NOMO-1 (cell line): ENCODE measurements around the gene MTO1.
A peak's percentile ranks its signal among the peaks of the same experiment; 100 is the strongest.
"Not testable (repeated sequence)": the region's sequence is repeated elsewhere in the genome, so short reads cannot be mapped to it uniquely, and the experiment has no call there.

Source experiments
- DNase-seq, 2 experiments: peaks; one replicate each; lab custom pipeline; 2025; ENCODE audit not compliant: unreplicated experiment in 2 of 2; lab: John Stamatoyannopoulos, UW

Gene MTO1

DNA sequence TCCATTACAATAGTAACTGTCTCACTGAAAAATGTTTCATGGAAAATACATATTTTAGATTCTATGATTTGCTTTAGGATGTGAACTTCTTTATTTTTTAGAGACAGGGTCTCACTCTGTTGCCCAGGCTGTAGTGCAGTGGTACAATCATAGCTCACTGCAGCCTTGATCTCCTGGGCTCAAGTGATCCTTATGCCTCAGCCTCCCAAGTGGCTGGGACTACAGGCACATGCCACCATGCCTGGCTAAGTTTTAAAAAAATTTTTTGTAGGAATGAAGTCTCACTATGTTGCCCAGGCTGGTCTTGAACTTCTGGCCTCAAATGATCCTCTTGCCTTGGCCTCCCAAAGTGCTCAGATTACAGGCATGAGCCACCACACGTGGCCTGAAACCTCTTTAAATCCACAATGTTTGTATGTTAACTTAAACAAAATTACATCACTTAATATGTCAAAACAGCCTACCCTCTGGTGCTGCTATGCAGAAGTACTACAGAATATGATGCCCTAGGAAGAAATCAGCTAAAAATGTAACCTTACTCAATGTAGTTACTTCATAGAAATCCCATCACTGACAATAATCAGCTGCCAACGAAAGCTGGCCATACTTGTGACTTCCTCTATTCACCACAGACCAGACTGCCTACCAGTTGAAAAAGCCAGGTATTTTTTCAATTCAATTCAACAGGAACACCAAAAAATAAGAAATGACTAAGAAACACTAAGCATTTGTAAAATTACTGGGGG, 41.7 kb downstream of the MTO1 start:
- peak; percentile 8 to 74 for DNase-seq

DNA sequence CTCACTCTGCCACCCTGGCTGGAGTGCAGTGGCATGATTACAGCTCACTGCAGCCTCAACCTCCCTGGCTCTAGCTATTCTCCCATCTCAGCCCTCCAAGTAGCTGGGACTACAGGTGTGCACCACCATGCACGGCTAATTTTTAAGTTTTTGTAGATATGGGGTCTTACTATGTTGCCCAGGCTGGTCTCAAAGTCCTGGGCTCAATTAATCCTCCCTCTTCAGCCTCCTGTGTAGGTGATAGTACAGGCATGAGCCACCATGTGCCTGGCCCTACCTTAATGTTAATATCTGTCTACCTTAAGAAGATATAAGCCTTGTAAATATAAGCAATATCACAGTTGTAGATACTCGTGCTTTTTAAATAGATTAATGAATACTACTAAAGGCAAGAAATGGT, 42.6 kb downstream of the MTO1 start:
- DNase-seq = no peak

DNA sequence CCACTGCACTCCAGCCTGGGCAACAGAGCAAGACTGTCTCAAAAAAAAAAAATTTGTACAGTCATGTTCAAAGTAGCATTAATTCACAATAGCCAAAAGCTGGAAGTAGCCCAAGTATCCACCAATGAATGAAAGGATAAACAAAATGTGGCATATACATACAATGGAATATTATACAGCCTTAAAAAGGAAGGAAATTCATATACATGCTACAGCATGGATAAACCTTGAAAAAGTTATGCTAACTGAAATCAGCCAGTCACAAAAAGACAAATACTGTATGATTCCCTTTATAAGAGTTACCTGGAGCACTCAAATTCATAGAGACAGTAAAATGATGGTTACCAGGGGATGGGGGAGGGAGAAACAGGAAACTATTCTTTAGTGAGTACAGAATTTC, 43.6 kb downstream of the MTO1 start:
- no peak for DNase-seq

- DNase-seq = not testable (repeated sequence)
Observed at GRCh38 chr6:73505705-73506104, 44.2 kb downstream of the MTO1 start.

DNA sequence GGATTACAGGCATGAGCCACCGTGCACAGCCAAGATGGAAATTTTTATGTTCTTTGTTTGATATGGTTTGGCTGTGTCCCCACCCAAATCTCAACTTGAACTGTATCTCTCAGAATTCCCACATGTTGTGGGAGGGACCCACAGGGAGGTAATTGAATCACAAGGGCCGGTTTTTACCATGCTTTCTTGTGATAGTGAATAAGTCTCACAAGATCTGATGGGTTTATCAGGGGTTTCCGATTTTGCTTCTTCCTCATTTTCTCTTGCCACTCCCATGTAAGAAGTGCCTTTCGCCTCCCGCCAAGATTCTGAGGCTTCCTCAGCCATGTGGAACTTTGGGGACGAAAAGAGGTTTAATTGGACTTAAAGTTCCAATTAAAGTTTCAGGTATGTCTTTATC, 44.7 kb downstream of the MTO1 start:
- DNase-seq = no peak

- DNase-seq = no peak
Observed at GRCh38 chr6:73508776-73509175, 47.2 kb downstream of the MTO1 start.

DNA sequence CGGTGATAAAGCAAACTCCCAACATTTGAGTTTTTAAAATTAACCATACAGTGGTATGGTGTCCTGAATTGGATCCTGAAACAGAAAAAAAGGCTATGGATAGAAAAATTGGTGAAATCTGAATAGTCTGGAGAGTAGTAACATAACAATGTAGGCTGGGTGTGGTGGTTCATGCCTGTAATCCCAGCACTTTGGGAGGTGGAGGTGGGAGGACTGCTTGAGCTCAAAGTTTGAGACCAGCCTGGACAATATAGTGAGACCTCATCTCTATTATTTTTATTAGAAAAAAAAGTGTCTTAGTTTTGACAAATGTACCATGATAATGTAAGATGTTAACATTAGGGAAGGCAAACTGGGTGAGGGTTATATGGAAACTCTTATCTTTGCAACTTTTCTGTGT, 48.3 kb downstream of the MTO1 start:
- DNase-seq = no peak

DNA sequence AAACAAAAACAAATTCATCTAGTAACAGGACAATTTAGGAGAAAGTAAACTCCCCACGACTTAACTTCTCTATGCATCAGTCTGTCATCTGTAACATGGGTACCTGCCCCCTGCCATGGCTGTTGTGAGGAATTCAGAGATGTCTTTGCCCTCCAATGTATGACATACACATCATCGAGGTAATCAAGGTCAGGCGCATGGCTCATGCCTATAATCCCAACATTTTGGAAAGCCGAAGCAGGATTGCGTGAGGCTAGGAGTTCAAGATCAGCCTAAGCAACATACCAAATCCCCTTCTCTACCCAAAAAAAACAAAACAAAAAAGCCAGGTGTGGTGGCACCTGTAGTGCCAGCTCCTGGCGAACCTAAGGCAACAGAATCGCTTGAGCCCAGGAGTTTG, 50.3 kb downstream of the MTO1 start:
- no peak for DNase-seq

- no peak for DNase-seq
Observed at GRCh38 chr6:73513496-73513854, 51.9 kb downstream of the MTO1 start.

DNA sequence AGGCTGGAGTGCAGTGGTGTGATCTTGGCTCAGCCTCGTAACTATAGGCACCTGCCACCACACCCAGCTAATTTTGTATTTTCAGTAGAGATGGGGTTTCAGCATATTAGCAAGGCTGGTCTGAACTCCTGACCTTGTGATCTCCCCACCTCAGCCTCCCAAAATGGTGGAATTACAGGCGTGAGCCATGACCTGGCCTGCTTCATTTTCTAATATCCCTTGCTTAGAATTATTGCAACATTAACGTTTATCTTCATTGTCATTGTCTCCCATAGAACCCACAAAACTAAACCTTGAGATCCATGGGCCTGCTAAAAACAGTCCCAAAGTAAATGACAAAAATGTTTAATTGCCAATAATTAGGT, 53.2 kb downstream of the MTO1 start:
- DNase-seq = no peak

- peak; percentile 6 to 47 for DNase-seq
Observed at GRCh38 chr6:73515204-73515655, 53.7 kb downstream of the MTO1 start.

DNA sequence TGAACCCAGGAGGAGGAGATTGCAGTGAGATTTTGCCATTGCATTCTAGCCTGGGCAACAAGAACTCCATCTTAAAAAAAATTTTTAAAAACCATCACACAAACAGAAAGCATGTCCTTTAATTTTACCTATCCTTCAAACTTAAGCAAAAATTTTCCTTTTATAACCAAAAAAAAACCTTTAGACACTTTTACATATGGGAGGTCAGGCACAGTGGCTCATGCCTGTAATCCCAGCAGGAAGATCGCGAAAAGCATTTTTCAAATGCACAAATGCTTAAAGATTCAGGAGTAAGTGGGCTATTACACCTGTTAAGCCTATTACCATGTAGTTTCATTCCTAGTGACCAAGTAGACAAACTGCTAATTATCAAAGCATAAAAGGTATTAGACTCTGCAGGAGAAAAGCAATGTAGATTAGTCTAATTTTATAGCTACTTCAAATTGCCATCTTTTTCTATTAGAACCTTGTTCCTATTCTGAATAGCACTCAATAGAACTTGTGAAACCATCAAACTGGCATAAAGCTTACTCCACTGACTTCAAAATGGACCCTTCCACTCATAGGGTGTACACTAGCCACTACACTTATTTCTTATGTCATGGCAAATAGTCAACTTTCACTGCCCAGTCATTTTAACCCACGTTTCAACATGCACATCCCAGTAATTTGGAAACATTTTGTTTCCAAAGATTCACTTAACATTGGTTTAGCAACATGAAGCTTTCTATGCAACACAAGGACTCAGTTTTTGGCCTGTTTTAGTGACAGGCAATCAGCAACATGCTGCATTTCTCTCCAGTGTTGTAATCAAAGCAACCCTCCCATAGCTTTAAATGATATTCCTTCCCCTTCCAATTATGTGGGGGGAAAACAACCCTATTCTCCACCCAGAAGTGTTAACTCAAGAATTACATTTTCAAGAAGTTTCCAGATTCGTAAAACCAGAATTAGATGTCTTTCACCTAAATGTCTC, 55.3 kb downstream of the MTO1 start:
- peak in 1 of 2 experiments; percentile 19 for DNase-seq

DNA sequence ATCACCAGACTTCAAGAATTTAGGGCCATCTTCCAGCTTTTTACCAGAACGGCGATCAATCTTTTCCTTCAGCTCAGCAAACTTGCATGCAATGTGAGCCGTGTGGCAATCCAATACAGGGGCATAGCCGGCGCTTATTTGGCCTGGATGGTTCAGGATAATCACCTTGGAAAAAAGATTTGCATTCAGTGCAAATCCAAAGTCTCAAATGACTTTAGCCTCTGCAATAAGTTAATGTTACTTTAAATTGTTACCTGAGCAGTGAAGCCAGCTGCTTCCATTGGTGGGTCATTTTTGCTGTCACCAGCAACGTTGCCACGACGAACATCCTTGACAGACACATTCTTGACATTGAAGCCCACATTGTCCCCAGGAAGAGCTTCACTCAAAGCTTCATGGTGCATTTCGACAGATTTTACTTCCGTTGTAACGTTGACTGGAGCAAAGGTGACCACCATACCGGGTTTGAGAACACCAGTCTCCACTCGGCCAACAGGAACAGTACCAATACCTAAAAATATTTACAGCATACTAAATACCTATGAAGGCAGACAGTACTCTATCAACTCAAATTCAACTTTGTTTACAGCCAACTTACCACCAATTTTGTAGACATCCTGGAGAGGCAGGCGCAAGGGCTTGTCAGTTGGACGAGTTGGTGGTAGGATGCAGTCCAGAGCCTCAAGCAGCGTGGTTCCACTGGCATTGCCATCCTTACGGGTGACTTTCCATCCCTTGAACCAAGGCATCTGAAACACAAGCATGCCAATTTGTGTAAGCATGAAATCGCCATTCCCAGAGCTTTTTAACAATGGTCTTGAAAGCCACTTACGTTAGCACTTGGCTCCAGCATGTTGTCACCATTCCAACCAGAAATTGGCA, 56.8 kb downstream of the MTO1 start:
- not testable (repeated sequence) for DNase-seq

- not testable (repeated sequence) for DNase-seq
Observed at GRCh38 chr6:73518982-73519881, 57.7 kb downstream of the MTO1 start.

DNA sequence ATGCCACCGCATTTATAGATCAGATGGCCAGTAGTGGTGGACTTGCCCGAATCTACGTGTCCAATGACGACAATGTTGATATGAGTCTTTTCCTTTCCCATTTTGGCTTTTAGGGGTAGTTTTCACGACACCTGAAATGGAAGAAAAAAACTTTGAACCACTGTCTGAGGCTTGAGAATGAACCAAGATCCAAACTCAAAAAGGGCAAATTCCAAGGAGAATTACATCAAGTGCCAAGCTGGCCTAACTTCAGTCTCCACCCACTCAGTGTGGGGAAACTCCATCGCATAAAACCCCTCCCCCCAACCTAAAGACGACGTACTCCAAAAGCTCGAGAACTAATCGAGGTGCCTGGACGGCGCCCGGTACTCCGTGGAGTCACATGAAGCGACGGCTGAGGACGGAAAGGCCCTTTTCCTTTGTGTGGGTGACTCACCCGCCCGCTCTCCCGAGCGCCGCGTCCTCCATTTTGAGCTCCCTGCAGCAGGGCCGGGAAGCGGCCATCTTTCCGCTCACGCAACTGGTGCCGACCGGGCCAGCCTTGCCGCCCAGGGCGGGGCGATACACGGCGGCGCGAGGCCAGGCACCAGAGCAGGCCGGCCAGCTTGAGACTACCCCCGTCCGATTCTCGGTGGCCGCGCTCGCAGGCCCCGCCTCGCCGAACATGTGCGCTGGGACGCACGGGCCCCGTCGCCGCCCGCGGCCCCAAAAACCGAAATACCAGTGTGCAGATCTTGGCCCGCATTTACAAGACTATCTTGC, 58.6 kb downstream of the MTO1 start:
- peak; percentile 57 to 68 for DNase-seq

- peak; percentile 99 for DNase-seq
Observed at GRCh38 chr6:73520688-73521350, 59.3 kb downstream of the MTO1 start, which contains the start of gene EEF1A1. Gene EEF1A1 (minus strand): TSS chr6:73521032. CDS start chr6:73520026, 1,006 bp downstream.

GRCh38 chr6:73521351-73521985, 59.9 kb downstream of the MTO1 start:
- peak; percentile 58 to 75 for DNase-seq
